Activated CD4-positive, alpha-beta T cell treated with anti-CD3 and anti-CD28 coated beads, Interleukin-2, amount 50 U/mL, for 16 hours (primary cell): Measurements from ENCODE around the gene GINS1.

Source experiments
- DNase-seq: peaks from one replicate; pipeline ENCODE4 v3.0.0-alpha.2; 2020

GINS1 gene

GRCh38 chr20:25478889-25479568 is 71.6 kb downstream of the GINS1 start:
- no peak for DNase-seq

GRCh38 chr20:25479638-25480037 is 72.2 kb downstream of the GINS1 start:
- DNase-seq = no peak

DNA sequence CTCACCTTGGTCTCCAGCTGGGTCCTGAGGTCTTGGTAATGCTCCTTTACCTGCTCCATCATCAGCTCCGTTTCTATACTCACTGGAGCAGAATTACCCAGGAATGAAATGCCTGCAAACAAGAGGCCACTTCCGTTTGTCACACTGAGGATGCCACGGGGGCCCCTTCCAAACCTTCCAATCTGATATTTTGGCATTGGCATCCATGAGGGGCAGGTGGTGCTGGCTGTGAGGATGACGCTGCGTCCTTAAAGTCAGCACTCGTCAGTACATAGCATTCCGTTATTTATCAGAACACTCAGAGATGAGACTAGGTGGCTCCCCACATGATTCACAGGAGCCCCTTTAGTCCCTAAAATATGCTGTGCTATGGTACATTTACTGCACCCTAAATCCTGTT is 72.7 kb downstream of the GINS1 start:
- DNase-seq = no peak

- DNase-seq = no peak
These were observed 73.3 kb downstream of the GINS1 start for GRCh38 chr20:25480797-25481196.

DNA sequence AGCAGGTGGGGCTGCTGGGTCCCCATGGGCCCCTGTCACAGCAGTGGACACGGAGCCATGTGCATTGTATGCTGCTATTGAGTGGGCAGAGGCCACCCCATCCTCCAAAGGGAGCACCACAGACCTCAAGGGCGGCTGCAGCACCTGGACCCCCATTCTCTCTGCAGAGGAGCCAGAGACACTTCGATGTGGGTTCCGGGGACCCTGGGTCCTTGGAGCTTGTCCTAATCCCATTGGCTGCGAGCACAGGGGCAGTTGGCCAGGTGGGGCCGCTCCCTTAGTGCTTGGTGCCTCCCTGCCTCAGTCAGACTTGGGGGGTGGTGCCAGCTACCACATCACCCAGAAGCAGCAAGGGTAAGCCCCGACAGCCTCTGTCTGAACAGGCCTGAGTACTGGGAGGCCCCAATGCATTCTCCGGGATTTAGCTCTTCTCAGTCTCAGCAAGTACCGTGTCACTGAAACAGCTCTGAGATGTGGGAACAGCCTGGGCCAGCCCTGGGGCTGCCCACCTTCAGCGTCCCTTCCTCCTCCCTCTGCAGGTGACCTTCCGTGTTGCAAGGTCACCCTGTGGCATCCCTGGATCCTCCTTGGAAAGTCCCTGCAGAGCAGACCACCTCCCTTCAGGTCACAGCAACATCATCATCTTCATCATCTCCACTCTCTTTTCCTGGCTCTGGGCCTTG is 73.9 kb downstream of the GINS1 start:
- DNase-seq = no peak

GRCh38 chr20:25481918-25482253 is 74.4 kb downstream of the GINS1 start:
- no peak for DNase-seq

DNA sequence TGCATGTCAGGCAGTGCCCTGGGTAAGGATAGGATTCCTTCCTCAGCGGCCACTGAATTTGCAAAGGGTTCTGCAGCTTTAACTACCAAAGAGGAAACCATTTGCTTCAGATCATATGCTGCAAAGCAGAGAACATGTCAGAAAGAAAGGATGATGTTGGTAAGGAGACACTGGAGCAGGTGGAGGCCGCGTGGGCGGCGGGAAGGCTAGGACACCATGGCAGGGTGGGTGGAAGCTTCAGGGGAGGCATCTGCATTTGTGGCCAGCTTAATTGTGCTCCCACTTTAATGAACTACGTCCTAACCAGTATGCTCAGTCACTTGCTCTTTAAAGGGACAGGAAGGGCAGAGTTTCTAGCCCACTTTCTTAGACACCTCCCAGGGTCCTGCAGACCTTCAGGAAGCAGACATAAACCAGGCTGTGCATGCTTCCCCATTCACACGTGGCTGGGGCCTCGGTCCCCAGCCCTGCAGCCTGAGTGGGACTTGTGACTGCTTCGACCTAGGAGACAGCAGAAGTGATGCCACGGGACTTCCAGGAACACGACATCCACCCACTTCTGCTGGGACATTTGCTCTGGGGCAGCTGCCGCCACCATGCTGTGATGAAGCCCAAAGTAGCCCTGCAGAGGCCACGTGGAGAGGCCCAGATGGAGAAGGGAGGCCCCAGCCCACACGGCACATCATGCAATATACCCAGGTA is 76.1 kb downstream of the GINS1 start:
- DNase-seq = no peak

- DNase-seq = no peak
These were observed 76.9 kb downstream of the GINS1 start for GRCh38 chr20:25484224-25484846.

- peak; percentile 1 for DNase-seq
These were observed 77.5 kb downstream of the GINS1 start for GRCh38 chr20:25484911-25485511.

DNA sequence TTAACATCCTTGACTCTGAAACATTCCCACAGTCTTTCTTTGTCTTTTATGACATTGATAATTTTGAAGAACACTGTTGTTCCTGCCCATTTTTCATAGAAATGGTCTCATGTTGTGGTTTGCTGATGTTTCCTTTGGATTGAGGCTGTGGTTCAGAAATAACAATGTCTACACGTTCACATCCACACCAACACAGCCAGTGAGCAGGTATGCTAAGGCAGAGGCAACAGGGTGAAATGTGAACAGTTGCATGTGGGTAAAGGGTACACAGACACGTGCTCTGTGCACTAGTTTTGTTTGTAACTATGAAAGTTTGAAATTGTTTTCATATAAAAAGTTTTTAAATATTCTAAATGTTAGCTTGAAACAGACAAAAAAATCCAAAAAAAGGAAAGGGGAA is 78.4 kb downstream of the GINS1 start:
- no peak for DNase-seq

DNA sequence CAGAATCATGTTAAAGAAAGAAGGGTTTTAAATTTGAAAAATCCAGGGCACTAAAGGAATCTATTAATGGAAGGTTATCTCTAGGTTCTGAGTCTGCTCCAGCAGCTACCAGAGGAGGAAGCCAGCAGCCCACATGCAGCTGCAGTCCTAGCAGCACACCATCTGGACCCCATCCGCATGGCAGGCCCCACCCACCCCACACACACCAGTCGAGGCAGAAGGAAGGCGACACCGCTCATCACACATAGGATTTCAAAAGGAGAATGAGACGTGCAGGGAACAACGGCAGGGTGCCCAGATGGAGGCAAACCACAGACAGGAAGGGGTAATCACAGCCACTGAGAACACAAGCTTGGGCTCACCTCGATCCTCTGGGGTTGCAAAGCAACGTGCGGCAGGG is 78.9 kb downstream of the GINS1 start:
- no peak for DNase-seq

- DNase-seq = no peak
These were observed 79.8 kb downstream of the GINS1 start for GRCh38 chr20:25487306-25487705.

DNA sequence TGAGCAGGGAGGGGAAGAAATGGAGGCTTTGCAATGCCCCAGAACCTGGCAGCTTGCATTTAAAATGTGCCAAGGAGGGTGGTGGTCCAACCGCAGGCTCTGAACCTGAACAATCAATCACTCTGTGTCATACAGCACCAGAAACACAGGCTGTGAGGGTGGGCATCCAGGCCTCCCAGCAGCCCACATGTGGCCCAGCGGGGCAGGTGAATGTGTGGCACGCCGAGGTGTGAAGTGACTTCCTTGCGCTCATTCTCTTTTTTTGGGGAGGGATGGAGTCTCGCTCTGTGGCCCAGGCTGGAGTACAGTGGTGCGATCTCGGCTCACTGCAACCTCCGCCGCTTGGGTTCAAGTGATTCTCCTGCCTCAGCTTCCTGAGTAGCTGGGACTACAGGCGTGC is 80.5 kb downstream of the GINS1 start:
- no peak for DNase-seq

GRCh38 chr20:25489221-25489871 is 81.9 kb downstream of the GINS1 start:
- no peak for DNase-seq

GRCh38 chr20:25490656-25491445 is 83.4 kb downstream of the GINS1 start:
- DNase-seq = no peak

DNA sequence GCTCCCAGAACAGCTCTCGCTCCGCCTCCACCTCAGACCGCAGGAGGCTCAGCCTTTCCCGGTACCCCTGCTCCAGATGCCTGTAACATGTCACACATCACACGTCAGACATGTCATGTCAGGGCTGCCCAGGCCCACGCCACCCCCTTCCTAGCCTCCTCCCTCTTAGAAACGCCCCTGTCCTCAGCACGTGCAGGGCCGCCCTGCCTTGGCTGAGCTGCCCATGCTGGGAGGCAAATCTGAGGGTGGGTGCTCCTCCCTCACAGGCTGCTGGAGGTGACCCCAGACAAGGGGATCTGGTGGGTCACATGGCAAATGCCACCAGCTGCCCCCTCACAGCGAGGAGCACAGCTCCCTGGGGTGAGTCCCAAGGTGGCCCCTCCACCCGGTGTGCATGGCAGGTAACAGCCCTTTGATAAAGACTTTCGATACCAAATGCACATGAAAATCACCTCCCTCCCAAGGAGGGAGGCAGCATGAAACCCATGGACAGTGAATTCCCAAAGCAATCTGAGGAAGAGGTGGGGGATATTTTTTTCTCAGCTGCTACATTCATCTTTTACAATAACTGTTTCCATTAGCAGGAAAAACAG is 84.1 kb downstream of the GINS1 start:
- no peak for DNase-seq

GRCh38 chr20:25493137-25493536 is 85.7 kb downstream of the GINS1 start:
- no peak for DNase-seq

GRCh38 chr20:25493748-25494505 is 86.5 kb downstream of the GINS1 start:
- no peak for DNase-seq

DNA sequence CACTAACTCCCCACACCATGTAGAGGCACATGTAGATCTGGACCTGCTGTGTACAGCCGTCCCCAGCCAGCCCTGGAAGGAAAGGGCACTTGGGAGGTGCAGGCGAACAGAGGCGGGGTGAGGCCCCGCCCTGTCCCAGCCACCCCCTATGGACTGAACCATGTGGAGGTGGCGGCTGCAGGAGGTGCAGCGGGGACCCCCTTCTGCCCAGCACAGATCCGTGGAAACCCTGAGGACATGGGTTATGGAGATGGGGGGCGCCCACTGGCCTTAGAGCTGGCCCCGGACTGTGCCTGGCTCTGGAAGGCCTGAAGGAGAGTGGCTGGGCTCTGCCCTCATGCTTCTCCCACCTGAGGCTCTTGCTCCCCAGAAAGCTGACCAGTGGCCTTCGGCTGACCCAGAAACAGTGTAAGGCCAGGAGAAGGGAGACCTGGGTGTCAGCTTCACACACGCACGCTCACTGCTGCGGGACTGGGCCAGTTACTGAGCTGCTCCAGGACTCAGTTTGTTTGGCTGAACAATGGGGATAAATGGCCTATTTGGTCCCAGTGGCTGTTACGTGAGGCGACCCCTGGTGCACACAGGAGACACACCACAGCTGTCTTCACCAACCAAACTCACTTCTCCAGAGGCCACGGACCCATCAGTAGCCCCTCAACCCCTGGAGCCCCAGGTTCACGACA is 87.2 kb downstream of the GINS1 start:
- DNase-seq = no peak

- DNase-seq = no peak
These were observed 87.8 kb downstream of the GINS1 start for GRCh38 chr20:25495189-25495824.
